GM19240 (cell line): ENCODE data around the gene RPTOR.
"Not testable (repeated sequence)": the region's sequence is repeated elsewhere in the genome, so short reads cannot be mapped to it uniquely, and the experiment has no call there.

Experiments used
- DNase-seq: peaks from one replicate; pipeline ENCODE4 v3.0.0; 2011; ENCODE audit warnings: low spot score; ENCODE audit not compliant: insufficient read length

RPTOR gene

DNA sequence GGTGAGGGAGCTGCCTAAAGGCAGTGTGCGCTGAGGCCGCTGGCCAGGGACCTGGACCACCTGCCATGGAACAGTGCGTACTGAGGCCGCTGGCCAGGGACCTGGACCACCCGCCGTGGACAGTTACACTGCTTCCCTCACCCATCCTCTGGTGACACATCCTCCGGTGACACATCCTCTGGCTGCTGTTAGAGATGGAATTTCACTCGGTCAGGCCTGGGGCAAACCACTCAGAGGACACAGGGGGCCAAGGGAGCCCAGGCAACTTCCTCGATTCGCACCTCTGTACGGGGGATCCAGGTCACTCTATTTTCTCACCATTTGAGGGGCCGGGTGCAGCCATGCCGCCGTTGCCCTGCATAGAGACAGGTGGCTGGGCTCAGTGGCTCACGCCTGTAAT, 32.4 kb upstream of the RPTOR start:
- no peak for DNase-seq

DNA sequence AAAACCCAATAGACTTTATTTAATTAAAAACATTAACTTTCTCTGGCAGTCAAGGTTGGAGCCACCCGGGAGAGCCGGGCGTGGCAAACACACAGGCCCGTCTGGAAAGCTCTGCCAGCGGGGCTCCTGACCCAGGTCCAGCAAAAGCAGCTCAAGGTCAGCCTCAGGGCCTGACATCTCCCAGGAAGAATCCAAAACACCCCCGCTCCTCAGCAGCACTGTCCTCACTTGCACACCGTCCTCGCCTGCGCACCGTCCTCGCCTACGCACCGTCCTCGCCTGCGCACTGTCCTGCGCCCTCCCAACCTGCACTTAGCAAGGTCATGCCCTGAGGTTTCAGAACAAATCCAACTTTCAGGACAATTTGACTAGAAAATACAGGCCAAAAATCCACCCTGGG, 31.4 kb upstream of the RPTOR start:
- no peak for DNase-seq

DNA sequence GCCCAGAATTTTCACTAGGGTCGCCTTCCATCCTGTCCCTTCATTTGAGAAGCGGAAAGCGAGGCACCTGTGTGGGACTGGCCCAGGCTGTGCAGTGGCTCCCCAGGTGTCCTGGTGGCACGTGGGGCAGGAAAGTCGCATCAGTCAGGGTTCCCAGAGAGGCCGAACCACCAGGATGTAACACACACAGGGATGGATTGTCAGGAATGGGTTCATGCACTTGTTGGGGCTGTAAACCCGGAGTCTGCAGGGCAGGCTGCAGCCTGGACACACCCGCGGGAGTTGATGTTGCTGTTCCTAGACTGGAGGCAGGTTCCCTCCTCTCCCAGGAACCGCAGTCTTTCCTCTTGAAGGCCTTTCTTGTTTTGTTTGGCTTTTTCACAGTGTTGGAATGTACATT, 30.7 kb upstream of the RPTOR start:
- DNase-seq: no peak

DNA sequence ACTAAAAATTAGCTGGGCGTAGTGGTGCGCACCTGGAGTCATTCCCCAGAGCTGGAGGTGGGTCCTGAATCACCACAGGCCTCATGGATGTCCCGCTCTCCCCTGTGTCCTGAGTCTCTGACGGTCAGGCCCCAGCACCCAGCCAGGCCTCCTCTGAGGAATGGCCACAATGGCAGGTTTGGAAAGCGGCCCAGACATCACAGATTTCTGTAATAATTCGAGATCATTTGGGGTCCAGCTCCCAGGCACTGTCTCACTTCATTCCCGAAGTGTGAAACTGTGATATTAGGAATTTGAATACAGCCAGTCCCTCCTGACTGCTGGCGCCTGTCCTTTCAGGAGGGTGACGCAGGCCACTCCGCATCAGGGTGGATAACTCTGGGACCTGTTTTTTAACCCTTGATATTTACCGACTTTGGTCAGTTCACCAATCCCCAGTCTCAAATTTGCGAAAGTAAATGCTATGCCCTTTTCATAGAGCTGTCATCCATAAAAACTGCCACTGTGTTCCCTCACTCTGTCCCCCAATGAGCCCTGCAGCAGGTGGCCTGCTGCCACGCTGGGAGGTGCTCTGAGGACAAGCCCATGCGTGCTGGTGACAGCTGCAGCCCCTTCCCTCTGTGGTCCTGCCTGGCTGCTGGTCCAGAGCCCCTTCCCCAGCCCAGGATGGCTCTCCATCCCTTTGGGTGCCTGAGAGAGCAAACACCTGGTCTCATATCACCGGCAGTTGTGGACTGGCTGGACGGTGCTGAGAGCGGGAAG, 28.3 kb upstream of the RPTOR start:
- DNase-seq: no peak

- DNase-seq: no peak
These were observed 27.0 kb upstream of the RPTOR start for GRCh38 chr17:80517641-80518040.

DNA sequence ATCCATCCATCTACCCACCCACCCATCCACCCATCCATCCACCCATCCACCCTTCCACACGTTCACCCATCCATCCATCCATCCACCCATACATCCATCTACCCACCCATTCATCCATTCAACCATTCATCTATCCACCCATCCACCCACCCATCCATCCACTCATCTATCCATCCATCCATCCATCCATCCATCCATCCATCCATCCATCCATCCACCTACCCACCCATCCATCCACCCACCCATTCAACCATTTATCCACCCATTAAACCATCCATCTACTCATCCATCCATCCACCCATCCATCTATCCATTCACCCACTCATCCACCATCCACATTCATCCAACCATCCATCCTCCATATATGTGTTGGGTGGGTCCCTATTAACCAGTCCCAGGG, 26.2 kb upstream of the RPTOR start:
- DNase-seq: no peak

- DNase-seq: no peak
These were observed 25.4 kb upstream of the RPTOR start for GRCh38 chr17:80519091-80519781.

- DNase-seq: no peak
These were observed 23.7 kb upstream of the RPTOR start for GRCh38 chr17:80520810-80521455.

- no peak for DNase-seq
These were observed 21.4 kb upstream of the RPTOR start for GRCh38 chr17:80523054-80523744.

DNA sequence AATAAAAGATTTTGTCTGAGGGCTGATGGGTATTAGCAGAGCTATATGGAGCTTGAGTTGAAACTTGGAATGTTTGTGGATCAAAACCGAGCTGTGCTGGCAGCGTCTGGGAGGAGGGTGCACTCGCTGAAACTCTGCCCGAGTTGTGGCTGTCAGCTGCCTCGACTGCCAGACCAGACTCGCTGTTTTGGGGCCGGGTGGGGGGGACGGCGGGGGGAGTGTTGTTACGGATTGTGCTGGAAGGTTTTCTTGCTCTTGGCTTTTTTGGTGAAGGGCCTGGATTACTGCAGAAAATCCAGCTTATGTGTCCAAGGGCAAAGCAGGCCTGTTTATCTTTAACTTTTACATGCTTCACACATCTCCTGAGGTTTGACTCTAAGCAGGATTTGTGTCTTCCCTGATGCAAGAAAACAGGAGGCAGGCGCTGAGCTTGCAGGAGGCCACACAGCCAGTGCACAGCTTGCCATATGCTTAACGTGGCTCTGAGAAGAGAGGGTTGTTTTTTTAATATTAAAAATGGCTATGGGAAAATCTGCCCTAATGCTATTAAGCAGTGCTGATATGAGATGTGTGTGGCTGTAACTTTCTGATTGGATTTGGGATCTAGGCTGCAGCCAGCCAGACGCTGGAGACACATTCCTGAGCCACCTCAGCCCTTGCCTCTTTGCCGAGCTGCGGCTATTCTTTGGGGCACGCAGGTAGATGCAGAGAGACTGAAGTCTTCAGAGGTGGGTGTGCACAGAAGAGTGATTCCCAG, 20.5 kb upstream of the RPTOR start:
- DNase-seq: no peak

- DNase-seq: no peak
These were observed 18.3 kb upstream of the RPTOR start for GRCh38 chr17:80526116-80526910.

GRCh38 chr17:80527016-80527645, 17.5 kb upstream of the RPTOR start:
- no peak for DNase-seq

DNA sequence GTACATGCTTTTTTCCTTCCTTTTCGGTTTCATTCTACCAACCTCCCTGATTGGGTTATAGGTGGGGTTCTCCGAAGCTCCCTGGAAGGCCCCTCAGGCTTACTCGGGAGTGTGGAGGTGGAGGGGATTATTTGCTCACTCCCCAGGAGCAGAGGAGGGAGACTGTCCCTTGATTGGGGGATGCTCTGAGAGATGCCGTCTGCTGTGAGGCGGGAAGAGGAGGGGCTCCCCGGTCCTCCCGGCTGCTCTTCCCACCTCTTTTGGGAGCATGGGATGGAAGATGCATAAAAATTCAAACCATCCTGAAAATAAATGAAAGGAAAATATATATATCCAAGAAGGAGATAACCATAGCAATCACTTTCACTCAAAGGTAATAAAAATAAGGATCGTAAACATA, 16.1 kb upstream of the RPTOR start:
- no peak for DNase-seq

DNA sequence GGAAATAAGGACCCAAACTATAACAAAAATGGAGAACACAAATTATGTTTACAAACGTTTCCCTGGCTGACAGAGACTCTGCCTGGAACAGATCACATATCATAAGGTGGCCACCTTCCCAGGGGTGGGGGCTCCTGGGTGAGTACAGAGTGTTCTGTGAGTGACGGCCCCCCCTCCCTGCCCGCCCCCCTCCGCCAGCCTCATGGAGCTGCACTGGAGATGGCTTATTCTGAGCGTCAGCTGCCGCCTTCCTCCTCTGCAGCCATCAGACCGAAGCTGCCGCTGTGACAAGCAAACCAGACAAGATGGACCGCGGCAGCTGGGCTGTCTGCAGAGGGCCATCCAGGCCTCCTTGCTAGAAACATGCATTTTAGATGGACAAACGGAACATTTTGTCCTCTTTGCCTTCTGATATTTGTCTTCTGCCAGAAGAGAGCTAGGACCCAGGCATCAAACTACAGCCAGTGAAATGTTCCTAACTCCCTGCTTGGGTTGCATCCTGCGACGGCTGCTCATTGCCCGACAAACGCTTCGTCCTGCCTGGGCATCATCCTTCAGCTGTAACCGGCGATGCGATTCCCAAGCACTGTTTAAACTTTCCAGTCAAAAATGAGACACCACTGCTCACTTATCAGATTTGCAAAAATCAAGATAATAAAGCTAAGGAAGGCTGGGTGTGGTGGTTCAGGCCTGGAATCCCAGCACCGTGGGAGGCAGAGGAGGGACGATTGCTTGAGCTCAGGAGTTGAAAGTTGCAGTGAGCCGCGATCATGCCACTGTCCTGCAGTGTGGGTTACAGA, 15.3 kb upstream of the RPTOR start:
- no peak for DNase-seq

GRCh38 chr17:80529904-80530292, 14.7 kb upstream of the RPTOR start:
- no peak for DNase-seq

GRCh38 chr17:80531400-80531799, 13.2 kb upstream of the RPTOR start:
- DNase-seq: no peak

DNA sequence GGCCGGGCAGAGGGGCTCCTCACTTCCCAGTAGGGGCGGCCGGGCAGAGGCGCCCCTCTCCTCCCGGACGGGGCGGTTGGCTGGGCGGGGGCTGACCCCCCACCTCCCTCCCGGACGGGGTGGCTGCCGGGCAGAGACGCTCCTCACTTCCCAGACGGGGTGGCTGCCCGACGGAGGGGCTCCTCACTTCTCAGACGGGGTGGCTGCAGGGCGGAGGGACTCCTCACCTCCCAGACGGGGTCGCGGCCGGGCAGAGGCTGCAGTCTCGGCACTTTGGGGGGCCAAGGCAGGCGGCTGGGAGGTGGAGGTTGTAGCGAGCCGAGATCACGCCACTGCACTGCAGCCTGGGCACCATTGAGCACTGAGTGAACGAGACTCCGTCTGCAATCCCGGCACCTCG, 7.3 kb upstream of the RPTOR start:
- not testable (repeated sequence) for DNase-seq

- DNase-seq: no peak
These were observed 6.2 kb upstream of the RPTOR start for GRCh38 chr17:80538484-80538883.

DNA sequence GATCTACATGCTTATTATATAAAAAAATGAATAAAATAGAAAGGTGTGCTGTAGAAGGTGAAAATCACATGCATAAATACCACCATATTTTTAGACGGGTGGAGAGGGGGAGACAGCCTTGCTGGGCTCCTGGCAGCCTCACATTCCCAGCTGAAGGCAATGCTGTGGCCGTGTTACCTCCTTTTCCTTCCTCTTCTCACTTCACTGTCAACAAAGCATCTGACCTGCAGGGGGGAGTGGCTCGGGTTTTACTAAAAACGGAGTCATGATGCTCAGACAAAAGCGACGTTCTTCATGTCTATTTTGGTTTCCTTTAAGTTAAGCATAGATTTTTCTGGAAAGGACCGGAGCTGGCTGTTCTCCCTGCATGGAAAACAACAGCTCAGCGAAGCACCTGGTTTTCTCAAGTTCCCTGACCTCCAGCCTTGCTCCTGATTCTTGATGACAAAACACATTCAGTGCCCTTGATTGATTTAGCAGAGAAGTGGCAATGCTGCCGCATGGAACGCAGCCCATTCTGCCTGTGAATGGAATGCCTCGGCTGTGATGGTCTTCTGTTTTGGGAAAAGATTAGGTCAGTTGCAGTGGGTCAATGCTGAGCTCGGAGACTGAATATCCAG, 5.5 kb upstream of the RPTOR start:
- no peak for DNase-seq
